Ovary (tissue), 9 donors: ENCODE data around the gene SCT. TPM values are rescaled to one million over a fixed set of nuclear protein-coding genes. Genes with fewer than 3 reads are reported as not detected.

Experiments
- DNase-seq, 5 donors: peaks; one replicate each; pipeline ENCODE4 v3.0.0-alpha.2; 2019 to 2020
- H3K27ac ChIP-seq, 2 donors: fragments of 200-600 bp; one replicate each; pipeline versions ENCODE4 v1.5.1 to v1.8.0; 2019 to 2022
- H3K27me3 ChIP-seq: fragments of 200-600 bp; one replicate; pipeline ENCODE4 v1.8.0; 2022
- H3K36me3 ChIP-seq: fragments of 200-600 bp; sonication (generic); one replicate; pipeline ENCODE4 v1.5.1; 2019
- H3K4me1 ChIP-seq: one replicate; pipeline ENCODE4 v1.8.1; 2013; ENCODE audit warnings: mild to moderate bottlenecking, moderate library complexity; ENCODE audit not compliant: insufficient read depth
- H3K4me3 ChIP-seq: fragments of 200-600 bp; sonication (generic); one replicate; pipeline ENCODE4 v1.5.1; 2017
- H3K9me3 ChIP-seq, 2 donors: fragments of 200-600 bp in 1 of 2; sonication (generic) in 1 of 2; one replicate each; pipeline versions ENCODE4 v1.5.1 to v1.8.1; 2013 to 2019; ENCODE audit warnings: mild to moderate bottlenecking in 1 of 2, moderate library complexity in 1 of 2
- EP300 ChIP-seq: sonication (generic); formaldehyde crosslinking; IDR thresholded peaks from one replicate; pipeline ENCODE4 v1.6.1; 2017; ENCODE audit warnings: antibody characterized with exemption
- POLR2A ChIP-seq: fragments of 450-650 bp; IDR thresholded peaks from one replicate; pipeline ENCODE4 v1.6.1; 2017; ENCODE audit warnings: antibody characterized with exemption, mild to moderate bottlenecking, moderate library complexity
- whole genome bisulfite sequencing, 3 donors: extraction: QIAGEN DNeasy Blood & Tissue Kit in 1 of 3; methylation state at CpG; one replicate each; pipeline versions ENCODE4 v1.1.5 to v1.1.7; 2013 to 2017; 5-methylcytosine and 5-hydroxymethylcytosine counted together
- intact Hi-C, 4 donors: fragments of 100-400 bp; cut with DNase I; formaldehyde crosslinking; loops; one replicate each; pipeline versions ENCODE4 v1.11.0 to v1.15.1; 2022 to 2023
- polyA plus RNA-seq, 2 donors: library from polyadenylated mRNA; stranded (reverse); fragments of 200-250 nt in 1 of 2; fragments of 350-450 nt in 1 of 2; fragmentation: Illumina TruSeq in 1 of 2; extraction: RNeasy Lipid Tissue Mini Kit (QIAGEN cat#74804) in 1 of 2; gene quantifications; one replicate each; pipeline ENCODE4 v1.2.3, GENCODE V29; 2013 to 2014
- total RNA-seq, 7 donors: library from RNA; depleted of rRNA in 2 of 7; stranded (reverse); fragments of >200 nt in 2 of 7; fragmentation: NEBNext Ultra II Directional in 3 of 7; extraction: Animal tissue kit (Norgen Biotek cat#: 25700) in 3 of 7; gene quantifications; one replicate each; pipeline versions ENCODE4 v1.1.0 to v1.2.4, GENCODE V29; 2016 to 2023
- TF ChIP-seq, protein P1 (sequence below), 3 donors: fragments of 450-650 bp in 2 of 3; fragments of 200-600 bp in 1 of 3; IDR thresholded peaks; one replicate each; pipeline versions ENCODE4 v1.5.1 to v1.8.0; 2016 to 2022; ENCODE audit warnings: antibody characterized with exemption in 3 of 3, mild to moderate bottlenecking in 1 of 3
- donor health status: DM: no; HTN: no; CAD: no; lungs with moderate emphysema.
- donor health status: DM: no; HTN: no; CAD: no.
- donor health status: Bipolar disorder and iron deficiency.
- donor health status: DM: yes; HTN: yes; CAD: no.
- donor health status: DM: no; HTN: no; CAD: no.
- donor health status: DM: yes; HTN: yes; CAD: no.

The SCT gene
- total and polyA plus RNA-seq, 9 donors: 0.68 TPM; not detected in 8

DNA sequence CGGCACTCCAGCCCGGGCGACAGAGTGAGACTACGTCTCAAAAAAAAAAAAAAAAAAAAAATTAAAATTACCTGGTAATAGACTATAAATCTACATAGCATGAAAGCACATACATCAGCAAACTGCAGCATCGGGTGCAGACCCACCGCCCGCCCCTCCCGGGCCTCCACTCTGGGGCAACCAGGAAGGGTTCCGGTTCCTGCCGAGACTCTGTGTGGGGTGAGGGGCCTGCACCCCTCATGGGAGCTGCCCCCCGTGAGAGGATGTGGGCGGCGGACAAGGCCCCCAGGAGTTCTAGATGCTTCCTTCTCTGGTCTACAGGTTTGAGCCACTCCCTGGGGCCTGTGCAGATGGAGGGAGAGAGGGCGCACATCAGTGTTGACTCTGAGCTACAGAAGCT lies 19.2 kb upstream of the SCT start:
- no peak overlapping the region for H3K4me3 ChIP-seq
- no peaks in the 10 kb centered on the region for H3K27me3 ChIP-seq
- 85 to 90% (median 86%) methylated on average over 14 of the region's 14 CpGs for WGBS, 3 donors
- no peaks in the 10 kb centered on the region for H3K36me3 ChIP-seq
- no peak overlapping the region for H3K27ac ChIP-seq
- no peaks in the 10 kb centered on the region for H3K9me3 ChIP-seq
- H3K4me1 ChIP-seq: no peaks in the 10 kb centered on the region
- intact Hi-C loops: no loop called here
- TF ChIP-seq POLR2A (no peak), EP300 (no peak)
- TF ChIP-seq, protein P1, sequence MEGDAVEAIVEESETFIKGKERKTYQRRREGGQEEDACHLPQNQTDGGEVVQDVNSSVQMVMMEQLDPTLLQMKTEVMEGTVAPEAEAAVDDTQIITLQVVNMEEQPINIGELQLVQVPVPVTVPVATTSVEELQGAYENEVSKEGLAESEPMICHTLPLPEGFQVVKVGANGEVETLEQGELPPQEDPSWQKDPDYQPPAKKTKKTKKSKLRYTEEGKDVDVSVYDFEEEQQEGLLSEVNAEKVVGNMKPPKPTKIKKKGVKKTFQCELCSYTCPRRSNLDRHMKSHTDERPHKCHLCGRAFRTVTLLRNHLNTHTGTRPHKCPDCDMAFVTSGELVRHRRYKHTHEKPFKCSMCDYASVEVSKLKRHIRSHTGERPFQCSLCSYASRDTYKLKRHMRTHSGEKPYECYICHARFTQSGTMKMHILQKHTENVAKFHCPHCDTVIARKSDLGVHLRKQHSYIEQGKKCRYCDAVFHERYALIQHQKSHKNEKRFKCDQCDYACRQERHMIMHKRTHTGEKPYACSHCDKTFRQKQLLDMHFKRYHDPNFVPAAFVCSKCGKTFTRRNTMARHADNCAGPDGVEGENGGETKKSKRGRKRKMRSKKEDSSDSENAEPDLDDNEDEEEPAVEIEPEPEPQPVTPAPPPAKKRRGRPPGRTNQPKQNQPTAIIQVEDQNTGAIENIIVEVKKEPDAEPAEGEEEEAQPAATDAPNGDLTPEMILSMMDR (IDR thresholded peaks at IDR 0.05): no peak
- DNase-seq: no peak

DNA sequence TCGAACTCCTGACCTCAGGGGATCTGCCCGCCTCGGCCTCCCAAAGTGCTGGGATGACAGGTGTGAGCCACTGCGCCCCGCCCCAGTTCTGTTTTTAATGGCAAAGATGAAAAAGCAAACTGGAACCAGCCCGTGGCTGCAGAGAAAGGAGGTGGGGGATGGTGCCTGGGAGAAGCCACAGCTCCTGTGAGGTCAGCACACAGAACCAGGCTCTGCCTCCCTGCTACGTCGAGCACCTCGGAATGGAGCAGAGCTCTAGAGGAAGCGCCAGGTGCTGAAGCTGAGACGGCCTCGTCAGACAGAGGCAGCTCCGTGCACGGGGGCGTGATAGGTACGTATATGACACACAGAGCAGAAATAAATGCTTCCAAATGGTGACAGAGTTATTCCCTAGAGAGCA lies 18.6 kb upstream of the SCT start:
- Histone ChIP-seq H3K36me3 (no peaks in the 10 kb centered on the region), H3K9me3 (no peaks in the 10 kb centered on the region), H3K4me3 (no peak overlapping the region), H3K27me3 (no peaks in the 10 kb centered on the region), H3K4me1 (no peaks in the 10 kb centered on the region), H3K27ac (no peak overlapping the region)
- intact Hi-C loops: no loop called here
- TF ChIP-seq EP300 (no peak), POLR2A (no peak)
- TF ChIP-seq, protein P1 (IDR thresholded peaks at IDR 0.05): no peak
- no peak for DNase-seq
- 82 to 84% (median 83%) methylated on average over 16 of the region's 16 CpGs for WGBS, 3 donors

DNA sequence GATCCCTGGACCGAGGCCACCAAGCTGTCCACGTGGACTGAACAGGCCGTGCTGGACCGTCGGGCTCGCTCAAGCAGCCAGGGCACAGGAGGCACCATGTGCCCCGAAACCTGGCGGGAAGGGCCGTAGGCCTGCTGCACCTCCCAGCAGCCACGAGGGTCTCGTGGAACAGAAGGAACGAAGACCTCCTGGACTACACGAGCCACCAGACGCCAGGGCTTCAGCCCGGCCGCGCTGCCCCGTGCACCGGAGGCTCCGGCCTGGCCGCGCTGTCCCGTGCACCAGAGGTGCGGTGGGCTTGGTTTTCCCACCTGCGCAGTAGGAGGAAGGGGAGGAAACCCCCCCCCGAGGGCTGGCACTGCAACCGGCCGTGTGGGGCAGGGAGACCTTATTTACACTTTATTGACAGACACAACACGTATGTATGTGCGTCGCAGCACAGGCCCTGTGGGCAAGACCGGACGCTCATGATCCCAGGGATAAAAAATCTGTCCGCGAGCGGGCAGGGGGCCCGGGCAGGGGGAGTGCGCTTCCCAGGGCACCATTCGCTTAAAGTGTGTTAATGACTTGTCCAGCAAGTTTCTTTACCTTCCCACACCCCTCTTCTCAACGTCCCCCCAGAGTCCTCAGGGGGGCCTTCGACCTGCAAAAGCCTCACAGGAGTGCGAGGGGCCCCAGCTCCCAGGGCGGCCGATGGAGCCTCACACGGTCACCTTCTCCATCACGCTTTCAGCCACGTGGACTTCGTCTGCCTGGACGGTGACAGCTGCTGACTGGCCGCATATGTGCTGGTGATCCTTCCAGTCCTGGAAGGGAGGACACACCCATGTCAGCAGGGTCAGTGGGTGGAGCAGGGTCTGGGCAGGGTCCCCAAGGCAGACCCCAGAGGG lies 17.1 kb upstream of the SCT start:
- H3K4me3 ChIP-seq: no peak overlapping the region
- WGBS, 3 donors: 82 to 86% (median 86%) methylated on average over 50 of the region's 50 CpGs

DNA sequence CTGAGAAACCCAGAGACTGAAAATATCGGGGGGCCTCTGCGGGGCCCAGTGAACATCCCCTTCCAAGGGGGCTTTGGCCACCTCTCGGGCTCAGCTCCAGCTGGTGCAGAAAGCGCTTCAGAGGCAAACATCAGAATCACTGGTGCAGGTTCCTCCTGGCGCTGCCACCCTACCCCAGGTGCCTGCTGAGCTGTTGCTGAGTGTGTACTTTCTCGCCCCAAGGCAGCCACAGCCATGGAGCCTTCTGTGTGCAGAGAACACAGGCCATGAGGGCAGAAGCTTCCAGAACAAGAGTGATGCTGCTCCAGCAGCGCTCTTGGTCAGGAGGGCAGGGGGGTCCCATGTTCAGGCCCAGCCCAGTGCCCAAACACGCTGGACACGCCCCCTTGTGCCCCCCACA lies 16.4 kb upstream of the SCT start:
- Histone ChIP-seq H3K36me3 (no peaks in the 10 kb centered on the region), H3K4me3 (no peak overlapping the region), H3K9me3 (no peaks in the 10 kb centered on the region), H3K4me1 (peaks cover 2% of the 10 kb centered on the region), H3K27me3 (no peaks in the 10 kb centered on the region), H3K27ac (no peak overlapping the region)
- TF ChIP-seq EP300: no peak
- TF ChIP-seq, protein P1 (IDR thresholded peaks at IDR 0.05): no peak
- no peak for TF ChIP-seq POLR2A
- no peak for DNase-seq
- intact Hi-C loops: no loop called here
- 91 to 98% (median 95%) methylated on average over 9 of the region's 9 CpGs for WGBS, 3 donors

More for the DNA sequence above, 17.1 kb upstream of the SCT start:
- intact Hi-C loops: no loop called here
- no peaks in the 10 kb centered on the region for H3K27me3 ChIP-seq
- no peak for DNase-seq
- no peaks in the 10 kb centered on the region for H3K36me3 ChIP-seq
- H3K4me1 ChIP-seq: peaks cover 2% of the 10 kb centered on the region
- no peak for TF ChIP-seq EP300
- TF ChIP-seq, protein P1 (IDR thresholded peaks at IDR 0.05): no peak
- no peak for TF ChIP-seq POLR2A
- H3K9me3 ChIP-seq: no peaks in the 10 kb centered on the region
- no peak overlapping the region for H3K27ac ChIP-seq
